ENCODE data around the gene GNAQ. TPM values are rescaled to one million over a fixed set of nuclear protein-coding genes. Genes with fewer than 3 reads are reported as not detected.
"Not testable (repeated sequence)": the region's sequence is repeated elsewhere in the genome, so short reads cannot be mapped to it uniquely, and the experiment has no call there.

Gene GNAQ
- polyA plus RNA-seq, 1 of the 3 experiments (the other 2 are of a cell fraction): 20.9 TPM

- TF ChIP-seq REST (IDR thresholded peaks at IDR 0.05; ENCODE audit: low read depth, low read length): 0 out of 2 replicates have a peak, but pooled peaks have one; percentile 36
- TF ChIP-seq RAD21 (IDR thresholded peaks at IDR 0.05; ENCODE audit: low read length): no peak
- TF ChIP-seq MXI1 (IDR thresholded peaks at IDR 0.05; ENCODE audit: low read depth, low read length): no peak
- TF ChIP-seq FOXM1 (IDR thresholded peaks at IDR 0.05; ENCODE audit: low read depth): 0 out of 2 replicates have a peak, but pooled peaks have one; percentile 41
- TF ChIP-seq NFIC (IDR thresholded peaks at IDR 0.05; ENCODE audit: borderline replicate concordance): peak; percentile 93
- no peak for TF ChIP-seq YY1 (IDR thresholded peaks at IDR 0.05; ENCODE audit: low read depth)
- no peak for TF ChIP-seq GATA2 (CRISPR knock-in tag; IDR thresholded peaks at IDR 0.05)
- TF ChIP-seq CHD2 (IDR thresholded peaks at IDR 0.05; ENCODE audit: low read length, partially characterized antibody): no peak
These were observed 324.1 kb downstream of the GNAQ start (continued) for GRCh38 chr9:77707383-77708063.

- Histone ChIP-seq H4K20me1 (ENCODE audit: insufficient read depth) (no peaks in the 10 kb centered on the region), H3F3A (replicated peaks; ENCODE audit: insufficient read depth) (peaks cover 33% of the 10 kb centered on the region), H3K9ac (no peak overlapping the region), H3K4me1 (ENCODE audit: control insufficient read depth in 1 of 2, insufficient read depth in 2 of 2, low read depth in 1 of 2, low read length in 1 of 2) (peaks cover 0 to 9% of the 10 kb centered on the region in 2 experiments; a peak in 3 of 4 replicates), H3K27me3 (ENCODE audit: insufficient read depth) (no peaks in the 10 kb centered on the region), H3K4me2 (no peak overlapping the region), H3K79me2 (ENCODE audit: insufficient read depth) (peaks cover 14% of the 10 kb centered on the region; the same call in 1 of the 2 replicates), H3K27ac (ENCODE audit: low read depth in 2 of 2, low read length in 1 of 2) (no peak overlapping the region), H2AFZ (ENCODE audit: low read depth) (no peak overlapping the region), H3K9me2 (no peaks in the 10 kb centered on the region), H3K9me3 (no peaks in the 10 kb centered on the region; the same call in 1 of the 2 replicates), H3K4me3 (ENCODE audit: low read depth in 2 of 2, low read length in 1 of 2) (no peak overlapping the region), H3K36me3 (replicated peaks in 1 of 2; ENCODE audit: control insufficient read depth in 1 of 2, insufficient read depth in 2 of 2, low read length in 1 of 2) (no peaks in the 10 kb centered on the region)
- no peak for TF ChIP-seq FOSL2 (IDR thresholded peaks at IDR 0.05; ENCODE audit: borderline replicate concordance, low read depth)
- no peak for TF ChIP-seq FOXJ3 (CRISPR knock-in tag; IDR thresholded peaks at IDR 0.05)
- no peak for TF ChIP-seq USF2 (IDR thresholded peaks at IDR 0.05; ENCODE audit: borderline replicate concordance, low read depth, low read length)
- TF ChIP-seq RFX5 (IDR thresholded peaks at IDR 0.05; ENCODE audit: low read length): no peak
- TF ChIP-seq JUND (IDR thresholded peaks at IDR 0.05): no peak
- TF ChIP-seq TCF12 (IDR thresholded peaks at IDR 0.05): no peak
- no peak for TF ChIP-seq POLR2AphosphoS5 (IDR thresholded peaks at IDR 0.05; ENCODE audit: low read depth, low read length)
- no peak for TF ChIP-seq EZH2phosphoT487 (IDR thresholded peaks at IDR 0.05; ENCODE audit: borderline replicate concordance, low read depth)
- TF ChIP-seq FOXM1 (IDR thresholded peaks at IDR 0.05; ENCODE audit: low read depth): no peak
- TF ChIP-seq RXRA (IDR thresholded peaks at IDR 0.05; ENCODE audit: borderline replicate concordance, low read depth): no peak
- no peak for TF ChIP-seq GATA2 (CRISPR knock-in tag; IDR thresholded peaks at IDR 0.05)
- TF ChIP-seq RCOR1 (IDR thresholded peaks at IDR 0.05; ENCODE audit: low read length): no peak
- ChIA-PET POLR2A (no interaction called here), CTCF (no interaction called here)
- no peak for DNase-seq
These were observed 326.0 kb downstream of the GNAQ start for GRCh38 chr9:77705636-77706035.

GRCh38 chr9:77702521-77703390 is 328.9 kb downstream of the GNAQ start:
- DNase-seq; H3K27ac ChIP-seq (ENCODE audit: low read depth in 2 of 2, low read length in 1 of 2); H3K9me2 ChIP-seq; H2AFZ ChIP-seq (ENCODE audit: low read depth); H3K4me2 ChIP-seq; H3K27me3 ChIP-seq (ENCODE audit: insufficient read depth); H3K4me3 ChIP-seq (ENCODE audit: low read depth in 2 of 2, low read length in 1 of 2); H3K4me1 ChIP-seq (ENCODE audit: control insufficient read depth in 1 of 2, insufficient read depth in 2 of 2, low read depth in 1 of 2, low read length in 1 of 2); CTCF ChIA-PET; H3K9me3 ChIP-seq; H3K36me3 ChIP-seq (replicated peaks in 1 of 2; ENCODE audit: control insufficient read depth in 1 of 2, insufficient read depth in 2 of 2, low read length in 1 of 2); H3K79me2 ChIP-seq (ENCODE audit: insufficient read depth); POLR2A ChIA-PET; H4K20me1 ChIP-seq (ENCODE audit: insufficient read depth); H3K9ac ChIP-seq; H3F3A ChIP-seq (replicated peaks; ENCODE audit: insufficient read depth): not testable (repeated sequence)
- 82% methylated on average over 9 of the region's 52 CpGs for WGBS (ENCODE audit: low lambda C conversion rate)

Measured in SK-N-SH (cell line).